HG03039 (cell line): ENCODE results near the gene SARM1.
"Not testable (repeated sequence)": the region's sequence is repeated elsewhere in the genome, so short reads cannot be mapped to it uniquely, and the experiment has no call there.

Experiments used
- ATAC-seq: cut with Tn5 transposase; IDR thresholded peaks from one replicate; pipeline ENCODE4 v1.9.1; 2021; ENCODE audit warnings: mild to moderate bottlenecking, moderate library complexity; ENCODE audit not compliant: unreplicated experiment

Gene SARM1

DNA sequence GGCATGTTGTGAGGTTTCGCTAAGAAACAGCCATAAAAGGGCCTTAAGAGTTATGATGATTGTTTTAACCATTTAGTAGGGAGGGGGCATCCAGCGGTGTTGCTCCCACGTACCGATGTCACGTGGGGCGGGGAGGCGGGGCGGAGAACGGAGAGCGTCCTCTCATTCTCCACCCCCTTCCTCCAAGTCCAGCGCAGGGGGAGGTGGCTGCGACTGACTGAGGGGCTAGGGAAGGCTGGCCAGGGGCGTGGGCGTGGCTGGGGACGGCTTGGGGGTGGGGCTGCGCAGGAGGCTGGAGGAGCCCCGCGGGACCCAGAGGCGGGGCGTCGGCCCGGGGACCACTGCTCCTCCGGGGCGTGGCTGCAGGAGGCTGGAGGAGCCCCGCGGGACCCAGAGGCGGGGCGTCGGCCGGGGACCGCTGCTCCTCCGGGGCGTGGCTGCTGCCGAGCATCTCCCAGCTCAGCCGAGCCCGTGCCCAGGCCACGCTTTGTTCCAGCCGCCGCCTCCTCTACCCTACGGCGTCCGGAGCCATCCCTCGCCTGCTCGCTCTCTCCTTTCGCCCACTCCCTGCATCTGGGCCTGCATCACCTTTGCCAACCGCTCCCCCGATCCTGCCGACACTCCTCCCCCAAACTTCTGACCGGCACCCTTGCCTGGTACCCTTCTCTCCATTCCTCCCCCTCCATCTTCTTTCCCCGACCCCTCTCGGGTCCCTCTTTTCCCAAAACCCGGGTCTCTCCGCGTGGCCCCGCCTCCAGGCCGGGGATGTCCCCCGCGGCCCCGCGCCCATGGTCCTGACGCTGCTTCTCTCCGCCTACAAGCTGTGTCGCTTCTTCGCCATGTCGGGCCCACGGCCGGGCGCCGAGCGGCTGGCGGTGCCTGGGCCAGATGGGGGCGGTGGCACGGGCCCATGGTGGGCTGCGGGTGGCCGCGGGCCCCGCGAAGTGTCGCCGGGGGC is at the start of gene SARM1:
TSS of gene SARM1 (plus strand) at position 450 of the 958 bp plus-strand sequence. CDS start at position 789, 339 bp downstream.
- ATAC-seq, result peak; percentile 41

DNA sequence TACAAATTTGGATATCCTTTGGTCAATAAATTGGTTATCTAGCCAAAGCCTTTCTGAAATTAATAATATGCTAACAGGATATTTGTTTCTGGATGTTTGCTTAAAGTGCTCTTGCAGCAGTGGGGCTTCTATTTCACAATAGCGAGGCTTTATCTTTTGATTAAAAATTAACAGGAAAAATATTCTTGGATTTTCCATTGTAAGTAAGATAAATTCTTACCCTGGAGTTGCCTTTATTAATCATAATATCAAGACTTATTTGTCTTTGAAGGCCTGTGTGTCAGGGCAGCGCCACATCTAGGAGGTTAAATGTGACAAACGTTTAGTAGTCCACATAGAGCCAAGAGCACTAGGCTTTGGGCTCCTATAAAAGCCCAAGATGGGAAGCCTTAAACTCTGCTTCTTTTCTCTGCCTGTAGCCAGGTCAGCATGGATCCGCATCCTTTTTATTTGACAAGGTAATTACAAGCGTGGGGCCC is 47.2 kb upstream of the SARM1 start:
- no peak for ATAC-seq

DNA sequence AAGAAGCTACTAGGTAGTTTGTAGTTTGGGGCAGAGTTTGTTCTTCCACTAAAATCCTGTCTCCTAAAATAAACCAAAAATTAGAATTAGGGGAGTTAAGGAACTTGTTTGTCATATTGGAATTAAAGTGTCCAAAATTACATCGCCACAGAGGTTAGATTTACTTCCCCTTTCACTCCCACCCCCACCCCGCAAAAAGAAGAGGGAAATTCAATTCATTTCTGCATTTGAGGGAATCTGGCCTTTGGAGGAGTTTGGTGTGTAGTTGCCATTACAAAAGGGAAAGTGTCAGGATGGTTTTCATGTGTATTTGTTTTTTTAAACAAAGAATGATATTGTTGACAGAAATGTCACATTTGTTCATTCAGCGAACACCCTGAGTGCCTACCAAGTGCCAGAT is 46.7 kb upstream of the SARM1 start:
- ATAC-seq, result no peak

DNA sequence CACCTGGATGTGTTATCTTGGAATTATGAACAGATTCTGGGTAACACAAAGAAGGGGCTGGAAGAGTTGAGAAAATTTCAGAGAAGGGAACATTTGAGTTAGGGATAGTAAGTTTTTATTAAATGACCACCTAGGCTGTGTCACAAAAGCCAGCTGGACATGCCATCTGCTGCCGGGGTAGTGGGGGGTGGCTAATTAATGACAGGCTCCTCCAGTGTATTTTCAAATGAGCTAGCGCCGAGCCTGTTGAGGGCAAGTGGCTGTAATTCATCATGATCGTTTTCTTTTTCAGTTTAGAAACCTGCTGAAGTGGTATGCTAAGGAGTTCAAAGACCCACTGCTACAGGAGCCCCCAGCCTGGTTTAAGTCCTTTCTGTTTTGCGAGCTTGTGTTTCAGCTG is 46.3 kb upstream of the SARM1 start:
- no peak for ATAC-seq

DNA sequence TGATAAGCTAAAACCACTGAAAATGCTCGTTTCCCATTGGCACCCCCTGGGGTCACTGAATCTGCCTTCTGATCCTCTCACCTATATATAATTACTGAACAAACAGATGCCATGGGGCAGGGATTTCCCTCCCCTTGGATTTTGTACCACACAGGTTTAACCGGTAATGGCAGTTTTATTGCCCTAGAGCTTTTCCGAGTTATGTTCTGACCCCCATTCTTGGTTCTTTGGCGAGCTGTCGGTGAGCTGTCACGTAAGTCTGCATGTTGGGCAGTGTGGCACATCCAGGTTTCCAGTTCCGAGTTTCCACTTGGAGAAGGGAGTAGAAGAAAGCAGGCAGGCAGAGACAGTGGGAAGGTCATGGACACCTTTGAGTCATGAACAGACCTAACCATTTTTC is 45.4 kb upstream of the SARM1 start:
- no peak for ATAC-seq

DNA sequence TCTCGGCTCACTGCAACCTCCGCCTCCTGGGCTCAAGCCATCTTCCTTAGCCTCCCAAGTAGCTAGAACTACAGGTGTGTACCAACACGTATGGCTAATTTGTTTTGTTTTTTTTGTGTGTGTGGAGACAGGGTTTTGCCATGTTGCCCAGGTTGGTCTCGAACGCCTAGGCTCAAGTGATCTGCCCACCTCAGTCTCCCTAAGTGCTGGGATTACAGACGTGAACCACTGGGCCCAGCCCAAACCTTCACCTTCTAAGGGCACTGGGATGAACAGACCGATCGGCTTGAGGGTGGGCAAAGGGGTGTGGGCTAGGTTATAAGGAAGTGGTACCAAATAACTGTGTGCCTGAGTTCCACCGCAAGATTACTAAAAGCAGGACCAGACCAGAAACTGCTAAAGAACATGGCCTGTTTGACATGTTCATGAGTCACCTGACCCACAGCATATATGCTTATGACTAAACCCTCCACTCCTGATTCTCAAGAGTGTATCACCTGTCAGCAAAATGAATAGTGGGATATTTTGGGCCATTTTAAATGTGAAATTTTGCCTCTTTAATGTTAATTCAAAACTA is 44.4 kb upstream of the SARM1 start:
- ATAC-seq, result peak; percentile 56

DNA sequence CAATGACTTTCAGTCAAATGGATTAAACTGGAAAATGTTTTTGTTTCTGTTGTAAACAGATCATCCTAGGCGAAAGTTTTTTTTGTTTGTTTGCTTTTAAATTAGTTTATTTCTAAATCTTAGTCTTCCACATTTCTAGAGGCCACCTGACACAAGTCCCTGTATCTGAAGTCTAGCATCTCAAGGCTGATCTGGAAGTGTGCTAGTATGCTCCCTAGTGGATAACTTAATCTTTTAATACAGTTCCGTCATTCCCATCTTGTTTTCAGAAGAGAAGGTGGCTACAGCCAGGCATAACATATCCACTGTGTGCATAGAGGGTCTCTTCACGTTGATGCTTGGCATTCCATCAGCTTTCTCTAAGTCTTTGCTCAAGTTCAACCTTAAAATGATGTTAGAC is 43.8 kb upstream of the SARM1 start:
- ATAC-seq, result no peak

DNA sequence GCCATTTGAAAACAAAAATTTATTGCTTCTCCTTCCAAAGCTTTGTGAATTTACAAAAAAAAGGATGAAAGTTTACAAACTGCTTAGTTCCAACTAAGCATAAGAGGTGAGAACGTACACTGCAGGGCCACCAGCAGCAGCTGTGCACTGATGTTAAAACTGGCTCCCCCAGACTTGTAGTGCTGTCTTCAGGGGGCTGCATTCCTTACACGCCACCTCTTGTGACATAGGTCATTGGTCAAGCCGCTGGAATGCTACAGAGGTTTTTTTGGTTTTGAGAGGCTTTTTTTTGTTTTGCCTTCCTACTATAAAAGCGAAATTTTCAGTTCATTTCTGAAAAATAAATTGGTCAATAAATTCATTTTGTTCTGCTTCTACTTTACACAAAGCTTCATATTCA is 43.2 kb upstream of the SARM1 start:
- ATAC-seq, result no peak

DNA sequence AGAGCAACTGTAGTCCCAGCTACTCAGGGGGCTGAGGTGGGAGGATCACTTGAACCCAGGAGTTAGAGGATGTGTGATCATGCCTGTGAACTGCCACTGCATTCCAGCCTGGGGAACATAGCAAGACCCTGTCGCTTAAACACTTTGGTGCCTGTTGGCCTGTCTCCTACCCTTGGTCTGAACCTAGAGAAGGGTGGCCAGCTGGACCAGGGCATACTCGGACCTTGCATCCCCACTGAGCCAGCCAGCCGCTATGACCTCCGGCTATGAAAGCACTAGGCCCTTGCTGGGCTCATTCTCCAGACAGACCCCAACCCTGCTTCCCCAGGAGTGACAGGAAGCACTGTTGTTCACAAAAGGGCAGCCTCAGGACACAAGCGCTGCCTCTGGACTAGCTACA is 40.8 kb upstream of the SARM1 start:
- ATAC-seq, result no peak

DNA sequence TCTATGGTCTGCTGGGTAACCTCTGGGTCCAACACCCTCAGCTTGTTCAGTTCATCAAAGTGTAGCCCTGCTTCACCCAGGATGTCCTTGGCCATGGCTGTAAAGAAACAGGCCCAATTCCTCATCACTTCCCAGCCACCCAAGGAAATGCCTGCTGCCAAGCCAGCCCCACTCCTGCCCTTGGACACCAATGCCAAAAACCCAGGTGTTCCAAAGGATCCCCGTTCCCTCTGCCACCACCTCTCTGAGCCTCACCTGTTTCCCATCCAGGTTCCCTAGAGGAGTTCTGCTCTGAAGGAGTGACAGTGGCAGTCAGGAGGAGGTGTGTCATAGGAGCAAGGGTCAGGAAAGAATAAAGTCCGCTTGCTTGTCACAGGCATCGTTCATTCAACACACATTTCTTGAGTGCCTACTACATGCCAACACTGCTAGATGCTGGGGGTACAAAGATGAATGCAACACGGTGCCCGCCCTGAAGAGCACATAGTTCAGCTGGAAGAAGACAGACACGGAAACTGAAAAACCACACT is 39.5 kb upstream of the SARM1 start:
- no peak for ATAC-seq

DNA sequence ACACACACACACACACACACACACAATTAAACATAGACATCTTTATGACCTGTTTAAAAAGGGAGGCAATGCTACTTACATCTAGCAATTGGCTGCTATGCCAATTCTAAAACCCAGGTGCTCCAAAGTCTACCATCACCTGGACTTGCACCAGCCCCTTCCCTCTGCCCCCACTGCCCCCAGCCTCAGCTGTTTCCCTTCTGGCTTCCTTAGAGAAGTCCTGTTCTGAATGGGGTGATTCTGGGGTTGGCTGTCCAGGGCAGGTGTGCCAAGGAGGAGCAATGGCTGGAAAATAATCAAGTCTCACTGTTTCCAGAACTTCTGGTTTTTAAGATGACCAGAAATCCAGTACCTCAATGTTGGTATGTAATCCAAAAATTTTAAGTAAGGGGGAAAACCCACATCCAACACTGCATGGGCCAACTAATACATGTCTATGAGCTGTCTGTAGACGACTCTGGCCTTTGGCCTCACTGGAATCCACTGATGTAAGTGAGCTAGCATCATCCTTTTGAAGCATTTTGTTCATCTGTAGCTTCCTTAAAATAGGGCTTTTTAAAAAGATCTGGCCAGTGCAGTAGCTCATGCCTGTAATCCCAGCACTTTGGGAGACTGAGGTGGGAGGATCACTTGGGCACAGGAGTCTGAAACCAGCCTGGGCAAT is 38.3 kb upstream of the SARM1 start:
- ATAC-seq, result no peak

DNA sequence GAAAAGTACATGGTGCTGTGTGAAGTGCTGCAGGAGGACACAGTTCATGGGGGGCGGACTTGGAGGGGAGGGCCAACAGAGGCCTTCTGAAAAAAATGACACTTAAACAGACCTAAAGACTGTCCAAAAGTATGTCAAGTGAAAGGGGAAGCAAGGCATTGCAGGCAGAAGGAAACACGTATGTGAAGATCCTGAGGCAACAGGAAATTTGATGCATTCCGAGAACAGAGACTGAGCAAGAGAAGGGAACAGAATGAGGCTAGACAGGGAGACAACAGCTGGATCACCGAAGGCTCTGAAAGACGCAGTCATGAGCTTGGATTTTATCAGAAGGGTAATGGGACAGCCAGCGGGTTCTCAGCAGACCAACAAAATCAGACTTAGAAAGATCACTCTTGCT is 37.3 kb upstream of the SARM1 start:
- no peak for ATAC-seq

DNA sequence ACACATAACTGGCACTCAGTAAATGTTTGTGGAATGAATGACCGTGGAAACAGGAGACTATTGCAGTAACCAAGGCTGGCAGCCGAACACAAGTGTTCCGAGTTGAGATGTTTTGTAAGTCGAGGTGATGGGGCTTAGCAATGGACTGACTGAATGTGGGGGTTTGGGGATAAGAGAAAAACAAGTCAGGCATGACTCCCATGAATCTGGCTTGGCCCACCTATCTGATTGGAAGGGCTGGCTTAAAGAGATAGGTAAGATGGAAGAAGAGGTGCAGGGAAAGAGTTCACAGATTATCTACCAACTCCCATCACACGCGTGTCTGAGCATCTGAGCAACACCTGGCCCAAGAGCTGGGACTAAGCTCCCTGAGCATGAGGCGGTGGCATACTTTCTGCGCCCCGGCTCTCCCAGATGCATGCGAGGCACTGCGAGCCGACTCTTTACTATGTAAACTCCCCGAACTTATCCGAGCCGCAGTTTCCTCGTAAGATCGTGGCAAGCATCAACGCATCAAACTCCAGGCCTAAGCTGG is 36.8 kb upstream of the SARM1 start:
- no peak for ATAC-seq

DNA sequence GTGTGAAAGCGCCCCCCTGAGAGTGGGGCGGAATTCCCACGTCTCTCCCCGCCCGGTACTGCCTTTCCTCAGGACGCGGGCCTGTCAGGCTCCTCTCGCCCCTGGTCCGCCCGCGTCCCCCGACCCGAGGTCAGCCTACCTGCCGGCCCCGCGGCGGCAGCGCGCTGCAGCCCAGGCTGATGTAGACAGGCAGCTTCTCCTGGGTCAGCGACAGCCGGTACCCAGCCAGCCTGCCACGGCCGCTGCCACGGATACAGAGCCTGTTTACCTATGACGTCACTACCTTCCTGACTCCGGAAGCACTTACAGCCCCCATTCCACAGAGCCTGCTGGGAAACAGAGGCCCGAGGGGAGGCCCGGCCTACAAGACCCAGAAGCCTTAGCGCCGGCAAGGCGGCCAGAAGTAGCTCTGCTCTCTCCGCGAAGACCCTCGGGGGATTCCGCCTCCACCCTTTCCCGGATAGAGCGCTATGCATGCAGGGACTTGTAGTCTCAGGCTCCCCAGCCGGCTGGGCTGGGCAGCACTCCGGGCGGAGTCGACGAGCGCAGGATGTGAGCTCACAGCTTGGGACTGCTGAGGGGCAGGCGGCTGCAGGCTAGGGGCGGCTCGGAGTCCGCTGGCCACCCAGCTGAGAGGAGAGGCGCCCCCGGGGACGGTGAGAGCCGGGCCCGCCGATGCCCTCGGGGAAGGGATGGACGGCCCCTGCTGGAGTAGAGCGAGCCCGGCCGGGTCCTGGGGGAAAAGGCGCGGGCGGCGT is 36.1 kb upstream of the SARM1 start, which contains the start of the genes IFT20 and TNFAIP1:
TSS of gene IFT20 (minus strand) at position 272 of the 758 bp plus-strand sequence. CDS start 3,487 bp downstream, outside the sequence.
TSS of gene TNFAIP1 (plus strand) at position 561 of the 758 bp plus-strand sequence. CDS start 3,761 bp downstream, outside the sequence.
- peak; percentile 94 for ATAC-seq

DNA sequence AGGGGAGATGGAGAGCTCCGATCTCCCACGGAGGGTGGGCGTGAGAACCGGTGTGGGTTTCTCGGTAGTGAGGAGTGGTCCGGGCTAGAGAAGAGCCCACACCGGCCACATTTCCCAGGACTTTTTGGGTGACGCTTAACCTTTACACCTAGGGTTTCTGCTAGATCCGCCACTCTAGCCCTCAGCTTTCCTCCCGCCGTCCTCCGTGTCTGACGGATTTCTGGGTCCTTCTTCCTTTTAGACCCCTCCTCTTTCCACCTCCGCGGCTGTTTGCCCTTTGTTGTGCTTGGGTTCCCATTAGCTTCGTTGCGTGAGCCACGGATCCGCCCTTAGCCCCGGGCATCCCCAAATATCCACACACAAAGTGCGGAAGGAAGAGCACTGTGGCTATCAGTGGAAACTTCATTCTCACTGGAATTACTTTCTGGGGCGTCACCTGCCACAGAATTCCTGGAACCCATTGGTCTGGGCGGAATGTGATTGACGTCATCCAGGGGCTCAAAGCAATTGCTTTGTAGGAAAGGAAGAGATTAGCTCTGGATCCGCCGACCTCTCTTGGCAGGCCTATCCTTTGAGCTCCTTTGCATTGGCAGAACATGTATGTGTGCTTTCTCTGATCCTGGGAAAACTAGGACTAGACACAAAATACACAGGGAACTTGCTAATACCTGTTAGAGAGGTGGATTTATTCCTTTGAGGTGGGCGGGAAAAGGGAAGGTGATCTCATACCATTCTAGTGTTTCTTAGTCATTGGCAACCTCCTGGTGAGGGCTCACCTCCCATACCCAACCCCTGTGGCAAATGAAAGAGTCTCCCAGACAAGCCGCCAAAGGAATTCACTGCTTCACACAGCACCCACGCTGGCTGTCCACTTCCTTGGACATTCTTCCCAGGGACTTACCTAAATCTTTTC is 35.3 kb upstream of the SARM1 start:
- ATAC-seq, result no peak

DNA sequence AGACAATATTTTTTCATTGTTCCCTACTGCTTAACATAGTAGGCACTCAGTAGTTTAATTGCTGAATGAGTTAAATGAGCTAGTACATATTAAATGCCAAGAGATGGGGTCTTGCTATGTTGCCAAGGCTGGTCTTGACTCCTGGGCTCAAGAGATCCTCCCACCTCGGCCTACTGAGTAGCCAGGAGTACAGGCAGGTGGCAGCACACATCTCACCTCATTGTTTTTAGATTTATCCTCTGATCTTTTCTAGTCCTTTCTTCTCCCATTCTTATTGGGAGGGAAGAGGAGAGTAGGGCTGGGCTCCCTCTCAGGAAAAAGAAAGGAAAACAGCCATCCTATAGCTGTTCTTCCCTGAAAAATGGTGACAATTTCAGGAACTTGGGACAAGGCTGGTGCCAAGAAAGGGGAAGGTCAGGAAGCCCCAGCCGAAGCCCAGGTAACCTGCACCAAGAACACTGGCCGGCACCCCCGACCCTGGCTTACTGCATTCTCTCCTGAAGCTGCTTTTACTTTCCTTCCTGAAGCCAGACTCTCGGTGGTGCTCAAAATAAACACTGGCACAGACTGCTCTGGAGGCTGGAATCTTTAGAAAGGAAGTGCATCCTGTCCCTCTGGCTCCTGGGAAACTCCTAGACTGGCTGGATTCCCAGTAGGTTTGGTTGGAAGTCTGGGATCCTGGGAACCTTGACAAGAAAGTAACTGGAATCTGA is 33.3 kb upstream of the SARM1 start:
- ATAC-seq, result no peak

DNA sequence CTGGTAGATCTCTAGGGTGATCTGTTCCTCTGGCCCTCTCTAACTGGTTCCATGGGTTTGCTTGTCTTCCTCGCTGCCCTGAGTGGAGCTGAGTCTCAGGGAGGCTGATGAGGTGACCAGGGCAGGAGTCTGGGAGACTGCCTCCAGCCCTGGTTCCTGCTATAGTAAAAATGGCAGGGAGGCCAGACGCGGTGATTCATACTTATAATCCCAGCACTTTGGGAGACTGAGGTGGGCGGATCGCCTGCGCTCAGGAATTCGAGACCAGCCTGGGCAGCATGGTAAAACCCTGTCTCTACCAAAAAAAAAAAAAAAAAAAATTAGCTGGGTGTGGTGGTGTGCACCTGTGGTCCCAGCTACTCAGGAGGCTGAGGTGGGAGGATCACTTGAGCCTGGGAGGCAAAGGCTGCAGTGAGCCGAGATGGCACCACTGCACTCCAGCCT is 32.7 kb upstream of the SARM1 start:
- ATAC-seq, result not testable (repeated sequence)

DNA sequence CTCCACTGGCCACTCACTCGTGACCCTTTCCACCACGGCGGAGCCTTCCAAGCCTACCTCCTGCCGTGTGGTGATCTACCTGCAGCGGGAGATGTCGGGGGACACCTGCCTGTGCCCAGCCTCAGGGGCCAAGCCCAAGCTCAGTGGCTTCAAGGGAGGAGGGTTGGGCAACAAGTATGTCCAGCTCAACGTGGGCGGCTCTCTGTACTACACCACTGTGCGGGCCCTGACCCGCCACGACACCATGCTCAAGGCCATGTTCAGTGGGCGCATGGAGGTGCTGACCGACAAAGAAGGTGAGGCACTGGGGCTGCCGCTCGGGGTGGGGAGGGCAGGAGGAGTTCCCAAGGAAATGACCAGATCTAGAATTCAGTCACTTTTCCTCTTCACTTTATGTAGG is 32.1 kb upstream of the SARM1 start:
- ATAC-seq, result no peak
